ENCODE results near the gene NOS2.

DNA sequence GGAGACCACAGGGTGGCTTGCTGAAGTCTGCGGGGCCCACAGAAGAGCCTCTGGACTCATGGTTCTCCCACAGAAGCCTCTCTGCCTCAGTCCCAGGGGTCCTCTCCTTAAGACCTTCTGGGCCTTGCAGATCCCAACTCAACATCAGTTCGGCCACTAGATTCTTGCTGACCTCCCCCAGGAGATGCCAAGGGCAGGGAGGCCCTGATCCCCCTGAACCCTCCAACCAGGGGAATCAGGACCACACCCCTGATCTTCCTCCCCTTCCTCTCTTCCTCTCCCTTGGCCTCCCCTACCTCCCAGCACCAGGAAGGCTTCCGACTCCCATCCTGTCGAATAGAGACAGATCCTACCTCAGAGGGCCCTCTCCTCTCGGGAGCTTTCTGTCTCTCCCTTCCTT lies 53.4 kb downstream of the NOS2 start:
- TF ChIP-seq ZNF274 (IDR thresholded peaks at IDR 0.05; ENCODE audit: low read depth, low read length) (no peak), SUZ12 (IDR thresholded peaks at IDR 0.05; ENCODE audit: extremely low read depth, insufficient read depth, insufficient read length) (no peak), YY1 (IDR thresholded peaks at IDR 0.05; ENCODE audit: insufficient read depth, insufficient read length) (no peak)
